Lung (tissue), 12 donors: ENCODE measurements around the gene UNC13B. TPM values are rescaled to one million over a fixed set of nuclear protein-coding genes. Genes with fewer than 3 reads are reported as not detected.

Experiments used
- ATAC-seq: fragments of 200-7000 bp; cut with Tn5 transposase; one replicate; pipeline ENCODE4 v1.9.1; 2020; ENCODE audit warnings: moderate number of reproducible peaks; ENCODE audit not compliant: insufficient read depth, low FRiP score
- DNase-seq, 3 donors: peaks; one replicate each; pipeline ENCODE4 v3.0.0-alpha.2; 2013 to 2017
- H3K27ac ChIP-seq, 2 donors: one replicate each; pipeline ENCODE4 v1.5.1; 2013; ENCODE audit warnings: mild to moderate bottlenecking in 2 of 2, moderate library complexity in 2 of 2, control low read depth in 1 of 2, inconsistent platforms in 1 of 2, low read depth in 1 of 2, low read length in 1 of 2
- H3K27me3 ChIP-seq, 3 donors: one replicate each; pipeline ENCODE4 v1.5.1; 2013; ENCODE audit warnings: low read length in 2 of 3; ENCODE audit not compliant: control insufficient read depth in 3 of 3, insufficient read depth in 3 of 3
- H3K36me3 ChIP-seq, 4 donors: one replicate each; pipeline ENCODE4 v1.5.1; 2013; ENCODE audit warnings: low read length in 4 of 4, mild to moderate bottlenecking in 1 of 4, moderate library complexity in 1 of 4; ENCODE audit not compliant: control insufficient read depth in 4 of 4, insufficient read depth in 4 of 4
- H3K4me1 ChIP-seq, 5 donors: one replicate each; pipeline ENCODE4 v1.5.1; 2013; ENCODE audit warnings: low read length in 5 of 5, mild to moderate bottlenecking in 2 of 5, moderate library complexity in 1 of 5; ENCODE audit not compliant: control insufficient read depth in 5 of 5, insufficient read depth in 5 of 5
- H3K4me3 ChIP-seq: one replicate; pipeline ENCODE4 v1.5.1; 2013; ENCODE audit warnings: mild to moderate bottlenecking, control low read depth, moderate library complexity
- H3K9ac ChIP-seq, 2 donors: one replicate each; pipeline ENCODE4 v1.5.1; 2013; ENCODE audit warnings: low read length in 2 of 2, control low read depth in 1 of 2; ENCODE audit not compliant: insufficient read depth in 1 of 2
- H3K9me3 ChIP-seq, 4 donors: one replicate each; pipeline ENCODE4 v1.5.1; 2013; ENCODE audit warnings: low read length in 3 of 4, mild to moderate bottlenecking in 1 of 4, moderate library complexity in 1 of 4; ENCODE audit not compliant: control insufficient read depth in 4 of 4, insufficient read depth in 3 of 4
- WGBS, 2 donors: extraction: QIAGEN DNeasy Blood & Tissue Kit; methylation state at CpG; one replicate each; pipeline ENCODE4 v1.1.7; 2013; 5-methylcytosine and 5-hydroxymethylcytosine counted together
- polyA plus RNA-seq, 2 donors: library from polyadenylated mRNA; stranded (reverse); fragments of 200-250 nt; gene quantifications; one replicate each; pipeline ENCODE4 v1.2.1, GENCODE V29; 2013
- total RNA-seq, 2 donors: library from RNA; depleted of rRNA in 1 of 2; stranded (reverse); fragments of >200 nt in 1 of 2; gene quantifications; one replicate each; pipeline ENCODE4 v1.2.1, GENCODE V29; 2014 to 2021
- TF ChIP-seq, protein P1 (sequence below): IDR thresholded peaks from 2 replicates; pipeline ENCODE4 v1.5.1; 2012; ENCODE audit warnings: mild to moderate bottlenecking; ENCODE audit errors: control extremely low read depth, extremely low read depth
- donor health status: control.
- donor health status: control.
- donor health status: Bipolar disorder and iron deficiency.
- donor health status: healthy.
- donor health status: DM: yes; HTN: yes; CAD: no.

The UNC13B gene
- total and polyA plus RNA-seq, 4 donors: 25.8 to 102 (median 64.4) TPM

DNA sequence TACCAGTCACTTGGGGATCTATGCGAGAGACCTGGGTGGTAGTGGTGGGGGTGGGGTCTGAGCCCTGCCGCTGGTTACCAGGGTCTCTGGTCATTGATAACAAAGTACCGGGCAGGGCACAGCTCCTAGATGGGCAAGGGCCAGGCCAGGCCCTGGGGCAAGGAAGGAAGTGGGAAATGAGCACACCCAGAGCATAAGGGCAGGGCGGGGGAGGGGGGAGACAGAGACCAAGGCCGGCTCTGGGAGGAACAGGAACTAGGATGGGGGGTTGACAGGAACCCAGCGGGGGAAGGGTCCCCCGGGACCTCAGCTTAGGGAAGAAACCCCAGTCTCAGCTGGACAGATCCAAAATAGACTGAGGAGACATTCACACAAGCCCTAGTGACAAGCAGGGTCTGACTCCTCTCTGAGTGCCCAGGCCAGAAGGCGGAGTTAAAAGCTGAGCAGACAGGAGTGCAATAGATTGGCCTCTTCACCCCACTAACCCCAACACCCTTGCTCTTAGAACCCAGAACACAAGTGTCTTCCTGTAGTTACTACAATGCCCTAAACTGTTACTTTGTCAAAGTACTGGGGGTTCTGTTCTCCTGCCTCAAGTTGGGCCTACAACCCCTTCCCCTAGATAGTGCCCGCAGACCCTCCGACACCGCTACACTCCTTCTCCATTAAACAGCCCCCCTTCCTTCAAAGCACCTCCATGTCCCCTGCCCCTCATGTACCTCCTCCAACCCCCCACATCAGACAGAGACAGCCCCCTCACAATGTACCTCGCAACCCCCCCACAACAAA lies 46.8 kb upstream of the UNC13B start:
- ATAC-seq: no peak

DNA sequence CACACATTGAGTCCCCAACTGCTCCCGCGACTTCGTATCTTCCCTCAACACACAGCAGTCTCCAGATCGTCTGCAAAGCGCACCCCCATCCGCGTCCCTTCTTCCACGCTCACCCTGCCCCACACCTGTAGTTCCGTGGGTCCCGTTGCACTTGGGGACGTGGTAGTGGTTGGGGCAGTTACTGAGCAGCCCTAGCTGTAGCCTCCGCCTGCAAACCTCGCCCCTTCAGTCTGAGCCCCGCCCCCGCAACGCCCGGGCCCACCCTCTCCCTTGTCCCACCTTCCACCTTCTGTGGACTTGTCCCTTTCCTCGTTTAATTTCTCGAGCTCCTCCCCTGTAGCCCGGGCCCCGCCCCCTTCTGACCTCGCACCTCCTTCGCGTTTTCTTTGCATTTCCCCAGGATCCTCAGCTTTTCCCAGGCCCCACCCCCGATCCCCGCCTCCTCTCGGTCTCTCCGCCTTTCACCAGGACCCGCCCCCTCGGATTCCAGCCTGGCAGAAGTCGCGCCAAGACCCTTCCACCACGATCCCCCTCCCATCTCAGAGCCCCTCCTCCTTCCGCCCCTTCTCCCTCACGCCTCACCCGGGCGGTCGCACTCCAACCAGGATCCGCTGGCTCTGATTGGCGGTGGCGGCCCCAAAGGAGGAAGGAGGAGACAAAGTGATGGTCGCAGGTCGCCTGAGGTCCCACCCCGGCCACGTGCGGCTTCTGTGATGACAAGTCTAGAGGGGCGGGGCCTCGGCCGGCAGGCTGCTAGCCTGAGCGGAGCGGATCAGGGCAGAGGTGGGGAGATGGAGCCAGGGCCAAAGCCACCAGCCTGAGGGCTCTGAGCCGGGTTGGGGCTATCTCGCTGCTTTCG lies 45.9 kb upstream of the UNC13B start, which contains the start of gene ATOSB:
Gene ATOSB (minus strand): TSS at position 183 of the 859 bp plus-strand sequence. CDS start 7,588 bp downstream, outside the sequence.
- WGBS, 2 donors: 0 to 1% methylated on average over 52 to 54 of the region's 54 CpGs
- DNase-seq: peak; percentile 99
- peak within 1 kb of the TSS in 1 of 2 donors; percentile 85 for H3K9ac ChIP-seq
- no peaks in the 10 kb centered on the region for H3K9me3 ChIP-seq
- H3K27ac ChIP-seq: peak within 1 kb of the TSS; percentile 90 to 92
- H3K4me3 ChIP-seq: peak within 1 kb of the TSS; percentile 57
- ATAC-seq: peak; percentile 60
- no peaks in the 10 kb centered on the region for H3K36me3 ChIP-seq
- H3K27me3 ChIP-seq: no peaks in the 10 kb centered on the region
- TF ChIP-seq, protein P1, sequence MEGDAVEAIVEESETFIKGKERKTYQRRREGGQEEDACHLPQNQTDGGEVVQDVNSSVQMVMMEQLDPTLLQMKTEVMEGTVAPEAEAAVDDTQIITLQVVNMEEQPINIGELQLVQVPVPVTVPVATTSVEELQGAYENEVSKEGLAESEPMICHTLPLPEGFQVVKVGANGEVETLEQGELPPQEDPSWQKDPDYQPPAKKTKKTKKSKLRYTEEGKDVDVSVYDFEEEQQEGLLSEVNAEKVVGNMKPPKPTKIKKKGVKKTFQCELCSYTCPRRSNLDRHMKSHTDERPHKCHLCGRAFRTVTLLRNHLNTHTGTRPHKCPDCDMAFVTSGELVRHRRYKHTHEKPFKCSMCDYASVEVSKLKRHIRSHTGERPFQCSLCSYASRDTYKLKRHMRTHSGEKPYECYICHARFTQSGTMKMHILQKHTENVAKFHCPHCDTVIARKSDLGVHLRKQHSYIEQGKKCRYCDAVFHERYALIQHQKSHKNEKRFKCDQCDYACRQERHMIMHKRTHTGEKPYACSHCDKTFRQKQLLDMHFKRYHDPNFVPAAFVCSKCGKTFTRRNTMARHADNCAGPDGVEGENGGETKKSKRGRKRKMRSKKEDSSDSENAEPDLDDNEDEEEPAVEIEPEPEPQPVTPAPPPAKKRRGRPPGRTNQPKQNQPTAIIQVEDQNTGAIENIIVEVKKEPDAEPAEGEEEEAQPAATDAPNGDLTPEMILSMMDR: no peak
- H3K4me1 ChIP-seq: peaks cover 14 to 38% (median 24%) of the 10 kb centered on the region in 5 donors

More for the DNA sequence above, 46.8 kb upstream of the UNC13B start:
- H3K4me3 ChIP-seq: peak overlapping the region; percentile 57
- H3K9ac ChIP-seq: peak overlapping the region in 1 of 2 donors; percentile 85
- peak overlapping the region; percentile 90 to 92 for H3K27ac ChIP-seq
- no peaks in the 10 kb centered on the region for H3K27me3 ChIP-seq
- H3K4me1 ChIP-seq: peaks cover 14 to 46% (median 29%) of the 10 kb centered on the region in 5 donors
- H3K36me3 ChIP-seq: no peaks in the 10 kb centered on the region
- H3K9me3 ChIP-seq: no peaks in the 10 kb centered on the region
- DNase-seq: peak; percentile 28 to 53 (median 45)
- TF ChIP-seq, protein P1: no peak
- 7 to 10% methylated on average over 12 of the region's 12 CpGs for WGBS, 2 donors

DNA sequence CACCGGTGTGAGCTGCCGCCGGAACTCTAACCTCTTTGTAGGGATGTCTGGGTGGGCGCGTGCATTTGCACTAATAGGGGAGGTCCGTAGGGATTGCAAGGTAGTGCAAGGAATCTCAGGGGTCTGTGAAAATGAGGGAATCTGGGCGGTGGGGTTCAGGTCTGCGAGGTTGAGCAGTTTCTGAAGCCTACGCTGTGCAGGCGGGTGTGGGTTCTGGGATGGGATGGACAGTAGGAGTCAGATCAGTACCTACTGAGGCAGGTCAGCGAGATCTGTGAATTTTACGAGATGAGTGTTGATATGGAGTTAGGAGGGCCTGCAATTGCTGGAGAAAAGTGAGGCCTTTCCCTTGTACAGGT lies 45.3 kb upstream of the UNC13B start:
- H3K27ac ChIP-seq: peak overlapping the region; percentile 24 to 90
- H3K9ac ChIP-seq: peak overlapping the region in 1 of 2 donors; percentile 19
- H3K36me3 ChIP-seq: no peaks in the 10 kb centered on the region
- peaks cover 14 to 35% (median 24%) of the 10 kb centered on the region in 5 donors for H3K4me1 ChIP-seq
- H3K9me3 ChIP-seq: no peaks in the 10 kb centered on the region
- DNase-seq: no peak
- WGBS, 2 donors: 0 to 1% methylated on average over 12 of the region's 12 CpGs
- no peak overlapping the region for H3K4me3 ChIP-seq
- ATAC-seq: no peak
- TF ChIP-seq, protein P1: no peak
- H3K27me3 ChIP-seq: no peaks in the 10 kb centered on the region
